Liver (tissue), 3 donors: ENCODE measurements around the gene CHRNB2.

Experiments
- CTCF ChIP-seq: fragments of 150-350 bp; IDR thresholded peaks from 2 replicates; pipeline ENCODE4 v1.5.1; 2017; ENCODE audit warnings: improper control_type of control experiment, low read depth, low read length; ENCODE audit not compliant: missing input control
- FOXA1 ChIP-seq: IDR thresholded peaks from 2 replicates; pipeline ENCODE4 v1.6.1; 2016; ENCODE audit warnings: antibody characterized with exemption
- GABPA ChIP-seq, 2 donors: IDR thresholded peaks in 1 of 2; conservative IDR thresholded peaks in 1 of 2; 2 replicates each; pipeline ENCODE4 v1.6.1; 2016; ENCODE audit warnings: antibody characterized with exemption in 2 of 2, mild to moderate bottlenecking in 1 of 2, moderate library complexity in 1 of 2
- HNF4G ChIP-seq: IDR thresholded peaks from 2 replicates; pipeline ENCODE4 v1.6.1; 2016; ENCODE audit warnings: antibody characterized with exemption
- JUND ChIP-seq, 2 donors: IDR thresholded peaks; 2 replicates each; pipeline ENCODE4 v1.6.1; 2016; ENCODE audit warnings: antibody characterized with exemption in 2 of 2
- NR2F2 ChIP-seq: IDR thresholded peaks from 2 replicates; pipeline ENCODE4 v1.6.1; 2016; ENCODE audit warnings: antibody characterized with exemption
- RAD21 ChIP-seq, 2 donors: IDR thresholded peaks; 2 replicates each; pipeline ENCODE4 v1.6.1; 2016; ENCODE audit warnings: antibody characterized with exemption in 2 of 2, mild to moderate bottlenecking in 2 of 2
- RXRA ChIP-seq, 2 donors: IDR thresholded peaks; 2 replicates each; pipeline ENCODE4 v1.6.1; 2017 to 2018; ENCODE audit warnings: antibody characterized with exemption in 2 of 2, mild to moderate bottlenecking in 1 of 2
- SP1 ChIP-seq: IDR thresholded peaks from 2 replicates; pipeline ENCODE4 v1.6.1; 2018; ENCODE audit warnings: antibody characterized with exemption, mild to moderate bottlenecking
- TAF1 ChIP-seq: conservative IDR thresholded peaks from 2 replicates; pipeline ENCODE4 v1.6.1; 2016; ENCODE audit warnings: antibody characterized with exemption, mild to moderate bottlenecking
- YY1 ChIP-seq: IDR thresholded peaks from 2 replicates; pipeline ENCODE4 v1.6.1; 2016; ENCODE audit warnings: antibody characterized with exemption, mild to moderate bottlenecking
- TF ChIP-seq, protein P1 (sequence below): IDR thresholded peaks from 2 replicates; pipeline ENCODE4 v1.6.1; 2016; ENCODE audit warnings: antibody characterized with exemption
- TF ChIP-seq, protein P2 (sequence below): IDR thresholded peaks from 2 replicates; pipeline ENCODE4 v1.6.1; 2016; ENCODE audit warnings: antibody characterized with exemption, mild to moderate bottlenecking
- TF ChIP-seq, protein P3 (sequence below): IDR thresholded peaks from 2 replicates; pipeline ENCODE4 v1.6.1; 2016; ENCODE audit warnings: antibody characterized with exemption
- donor health status: healthy.
- donor health status: healthy.

GRCh38 chr1:154624746-154625643, 57.4 kb downstream of the CHRNB2 start:
- TF ChIP-seq CTCF (no peak), RAD21 (IDR thresholded peaks at IDR 0.05) (no peak), JUND (IDR thresholded peaks at IDR 0.05) (no peak), RXRA (IDR thresholded peaks at IDR 0.05) (no peak), YY1 (no peak), NR2F2 (no peak), FOXA1 (no peak), GABPA (IDR thresholded peaks at IDR 0.05 in 1 of 2, conservative IDR thresholded peaks at IDR 0.05 in 1 of 2) (no peak), TAF1 (no peak), HNF4G (no peak), SP1 (no peak)
- TF ChIP-seq, protein P1, sequence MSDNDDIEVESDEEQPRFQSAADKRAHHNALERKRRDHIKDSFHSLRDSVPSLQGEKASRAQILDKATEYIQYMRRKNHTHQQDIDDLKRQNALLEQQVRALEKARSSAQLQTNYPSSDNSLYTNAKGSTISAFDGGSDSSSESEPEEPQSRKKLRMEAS: no peak
- TF ChIP-seq, protein P2, sequence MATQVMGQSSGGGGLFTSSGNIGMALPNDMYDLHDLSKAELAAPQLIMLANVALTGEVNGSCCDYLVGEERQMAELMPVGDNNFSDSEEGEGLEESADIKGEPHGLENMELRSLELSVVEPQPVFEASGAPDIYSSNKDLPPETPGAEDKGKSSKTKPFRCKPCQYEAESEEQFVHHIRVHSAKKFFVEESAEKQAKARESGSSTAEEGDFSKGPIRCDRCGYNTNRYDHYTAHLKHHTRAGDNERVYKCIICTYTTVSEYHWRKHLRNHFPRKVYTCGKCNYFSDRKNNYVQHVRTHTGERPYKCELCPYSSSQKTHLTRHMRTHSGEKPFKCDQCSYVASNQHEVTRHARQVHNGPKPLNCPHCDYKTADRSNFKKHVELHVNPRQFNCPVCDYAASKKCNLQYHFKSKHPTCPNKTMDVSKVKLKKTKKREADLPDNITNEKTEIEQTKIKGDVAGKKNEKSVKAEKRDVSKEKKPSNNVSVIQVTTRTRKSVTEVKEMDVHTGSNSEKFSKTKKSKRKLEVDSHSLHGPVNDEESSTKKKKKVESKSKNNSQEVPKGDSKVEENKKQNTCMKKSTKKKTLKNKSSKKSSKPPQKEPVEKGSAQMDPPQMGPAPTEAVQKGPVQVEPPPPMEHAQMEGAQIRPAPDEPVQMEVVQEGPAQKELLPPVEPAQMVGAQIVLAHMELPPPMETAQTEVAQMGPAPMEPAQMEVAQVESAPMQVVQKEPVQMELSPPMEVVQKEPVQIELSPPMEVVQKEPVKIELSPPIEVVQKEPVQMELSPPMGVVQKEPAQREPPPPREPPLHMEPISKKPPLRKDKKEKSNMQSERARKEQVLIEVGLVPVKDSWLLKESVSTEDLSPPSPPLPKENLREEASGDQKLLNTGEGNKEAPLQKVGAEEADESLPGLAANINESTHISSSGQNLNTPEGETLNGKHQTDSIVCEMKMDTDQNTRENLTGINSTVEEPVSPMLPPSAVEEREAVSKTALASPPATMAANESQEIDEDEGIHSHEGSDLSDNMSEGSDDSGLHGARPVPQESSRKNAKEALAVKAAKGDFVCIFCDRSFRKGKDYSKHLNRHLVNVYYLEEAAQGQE: no peak
- TF ChIP-seq, protein P3, sequence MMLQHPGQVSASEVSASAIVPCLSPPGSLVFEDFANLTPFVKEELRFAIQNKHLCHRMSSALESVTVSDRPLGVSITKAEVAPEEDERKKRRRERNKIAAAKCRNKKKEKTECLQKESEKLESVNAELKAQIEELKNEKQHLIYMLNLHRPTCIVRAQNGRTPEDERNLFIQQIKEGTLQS: no peak
